Neural cell (in vitro differentiated cells): Measurements from ENCODE around the gene SCN1A.

Experiments
- EZH2 ChIP-seq: fragments of 200-600, 300-800 bp; shearing (Covaris generic), sonication (generic); IDR thresholded peaks from 2 replicates; pipeline ENCODE4 v1.6.1; 2014; ENCODE audit warnings: antibody characterized with exemption, low read length, borderline replicate concordance, mild to moderate bottlenecking; ENCODE audit not compliant: insufficient read depth, poor library complexity, severe bottlenecking
- POLR2AphosphoS5 ChIP-seq: IDR thresholded peaks from 2 replicates; pipeline ENCODE4 v1.6.1; 2012

- TF ChIP-seq POLR2AphosphoS5 (no peak), EZH2 (no peak)
Measured at GRCh38 chr2:165938237-165938636, 189.6 kb downstream of the SCN1A start.
